Mucosa of descending colon (tissue), 3 donors: ENCODE results near the gene OR51B4. TPM values are rescaled to one million over a fixed set of nuclear protein-coding genes. Genes with fewer than 3 reads are reported as not detected.
A peak's percentile ranks its signal among the peaks of the same experiment; 100 is the strongest.

Source experiments
- ATAC-seq: fragments of 200-7000 bp; cut with Tn5 transposase; one replicate; pipeline ENCODE4 v1.9.1; 2020; ENCODE audit warnings: mild to moderate bottlenecking, moderate library complexity
- DNase-seq, 3 donors: peaks; one replicate each; pipeline ENCODE4 v3.0.0-alpha.2; 2020
- H3K36me3 ChIP-seq: fragments of 200-600 bp; one replicate; pipeline ENCODE4 v1.8.0; 2021; ENCODE audit warnings: low read depth, mild to moderate bottlenecking
- H3K4me1 ChIP-seq: fragments of 200-600 bp; one replicate; pipeline ENCODE4 v1.8.0; 2021; ENCODE audit warnings: low read depth, mild to moderate bottlenecking
- H3K4me3 ChIP-seq: fragments of 200-600 bp; one replicate; pipeline ENCODE4 v1.8.0; 2021; ENCODE audit warnings: mild to moderate bottlenecking
- H3K9me3 ChIP-seq: fragments of 200-600 bp; one replicate; pipeline ENCODE4 v1.8.0; 2021; ENCODE audit warnings: mild to moderate bottlenecking
- CTCF ChIP-seq: fragments of 200-600 bp; IDR thresholded peaks from one replicate; pipeline ENCODE4 v1.8.0; 2022; ENCODE audit warnings: antibody characterized with exemption, mild to moderate bottlenecking
- intact Hi-C, 2 donors: fragments of 100-400 bp; cut with DNase I in 1 of 2; cut with micrococcal nuclease in 1 of 2; formaldehyde crosslinking; loops; one replicate each; pipeline versions ENCODE4 v1.11.0 to v1.11.1; 2022; cut with DNase I, micrococcal nuclease
- total RNA-seq, 3 donors: library from RNA; stranded (reverse); fragmentation: NEBNext Ultra II Directional in 2 of 3; extraction: Animal tissue kit (Norgen Biotek cat#: 25700) in 2 of 3; gene quantifications; one replicate each; pipeline versions ENCODE4 v1.2.1 to v1.2.4, GENCODE V29; 2021 to 2023
- donor health status: DM: no; HTN: no; CAD: no; lungs with moderate emphysema.
- donor health status: DM: no; HTN: no; CAD: no.
- donor health status: DM: no; HTN: yes; CAD: no.

The OR51B4 gene
- total RNA-seq, 3 donors from 2014 or later, result not detected

- Histone ChIP-seq H3K4me3 (no peak overlapping the region), H3K36me3 (no peaks in the 10 kb centered on the region), H3K9me3 (no peaks in the 10 kb centered on the region), H3K4me1 (no peaks in the 10 kb centered on the region)
- ATAC-seq, result no peak
- TF ChIP-seq CTCF, result no peak
- no peak for DNase-seq
- intact Hi-C loops, result no loop called here
Measured at GRCh38 chr11:5281596-5281995, 20.1 kb downstream of the OR51B4 start.

- H3K36me3 ChIP-seq, result no peaks in the 10 kb centered on the region
- no peaks in the 10 kb centered on the region for H3K9me3 ChIP-seq
- peak; percentile 40 for ATAC-seq
- DNase-seq, result peak in 1 of 3 donors; percentile 13
- intact Hi-C loops, result no loop called here
- no peak for TF ChIP-seq CTCF
- H3K4me3 ChIP-seq, result no peak overlapping the region
- H3K4me1 ChIP-seq, result no peaks in the 10 kb centered on the region
Measured at GRCh38 chr11:5280582-5281102, 21.1 kb downstream of the OR51B4 start.

- H3K4me1 ChIP-seq, result no peaks in the 10 kb centered on the region
- no peaks in the 10 kb centered on the region for H3K9me3 ChIP-seq
- no peaks in the 10 kb centered on the region for H3K36me3 ChIP-seq
- TF ChIP-seq CTCF, result no peak
- no peak for DNase-seq
- ATAC-seq, result no peak
- intact Hi-C loops, result no loop called here
- H3K4me3 ChIP-seq, result no peak overlapping the region
Measured at GRCh38 chr11:5279471-5280090, 22.2 kb downstream of the OR51B4 start.

- ATAC-seq (no peak), DNase-seq (no peak)
- Histone ChIP-seq H3K36me3 (no peaks in the 10 kb centered on the region), H3K4me3 (no peak overlapping the region), H3K9me3 (no peaks in the 10 kb centered on the region), H3K4me1 (no peaks in the 10 kb centered on the region)
- TF ChIP-seq CTCF, result no peak
- intact Hi-C loops, result no loop called here
Measured at GRCh38 chr11:5277807-5278382, 23.9 kb downstream of the OR51B4 start.

GRCh38 chr11:5276697-5277096 is 25.0 kb downstream of the OR51B4 start:
- no peak for TF ChIP-seq CTCF
- H3K4me1 ChIP-seq, result no peaks in the 10 kb centered on the region

More at GRCh38 chr11:5276697-5277096, 25.0 kb downstream of the OR51B4 start:
- Histone ChIP-seq H3K4me3 (no peak overlapping the region), H3K9me3 (no peaks in the 10 kb centered on the region), H3K36me3 (no peaks in the 10 kb centered on the region)
- ATAC-seq, result no peak
- intact Hi-C loops, result no loop called here
- DNase-seq, result no peak
